Right lobe of liver (tissue), 4 donors: Measurements from ENCODE around the gene ZC2HC1C.

ENCODE experiments used
- POLR2A ChIP-seq: fragments of 450-650 bp; IDR thresholded peaks from one replicate; pipeline ENCODE4 v1.6.1; 2017; ENCODE audit warnings: antibody characterized with exemption, mild to moderate bottlenecking
- TF ChIP-seq, protein P1 (sequence below), 4 donors: fragments of 200-600 bp in 3 of 4; fragments of 450-650 bp in 1 of 4; IDR thresholded peaks; one replicate each; pipeline versions ENCODE4 v1.5.1 to v1.8.0; 2016 to 2022; ENCODE audit warnings: antibody characterized with exemption in 4 of 4, mild to moderate bottlenecking in 2 of 4
- donor health status: DM: no; HTN: no; CAD: no.
- donor health status: DM: no; HTN: no; CAD: no.
- donor health status: DM: no; HTN: yes; CAD: no.

GRCh38 chr14:75041613-75042012 is 27.8 kb upstream of the ZC2HC1C start:
- TF ChIP-seq, protein P1, sequence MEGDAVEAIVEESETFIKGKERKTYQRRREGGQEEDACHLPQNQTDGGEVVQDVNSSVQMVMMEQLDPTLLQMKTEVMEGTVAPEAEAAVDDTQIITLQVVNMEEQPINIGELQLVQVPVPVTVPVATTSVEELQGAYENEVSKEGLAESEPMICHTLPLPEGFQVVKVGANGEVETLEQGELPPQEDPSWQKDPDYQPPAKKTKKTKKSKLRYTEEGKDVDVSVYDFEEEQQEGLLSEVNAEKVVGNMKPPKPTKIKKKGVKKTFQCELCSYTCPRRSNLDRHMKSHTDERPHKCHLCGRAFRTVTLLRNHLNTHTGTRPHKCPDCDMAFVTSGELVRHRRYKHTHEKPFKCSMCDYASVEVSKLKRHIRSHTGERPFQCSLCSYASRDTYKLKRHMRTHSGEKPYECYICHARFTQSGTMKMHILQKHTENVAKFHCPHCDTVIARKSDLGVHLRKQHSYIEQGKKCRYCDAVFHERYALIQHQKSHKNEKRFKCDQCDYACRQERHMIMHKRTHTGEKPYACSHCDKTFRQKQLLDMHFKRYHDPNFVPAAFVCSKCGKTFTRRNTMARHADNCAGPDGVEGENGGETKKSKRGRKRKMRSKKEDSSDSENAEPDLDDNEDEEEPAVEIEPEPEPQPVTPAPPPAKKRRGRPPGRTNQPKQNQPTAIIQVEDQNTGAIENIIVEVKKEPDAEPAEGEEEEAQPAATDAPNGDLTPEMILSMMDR (IDR thresholded peaks at IDR 0.05) = no peak
- TF ChIP-seq POLR2A = no peak
